NB4 (cell line): ENCODE results near the gene DRAM1.

Source experiments
- DNase-seq: peaks from one replicate; pipeline ENCODE4 v3.0.0; 2010; ENCODE audit warnings: low read depth
- H3K4me3 ChIP-seq: one replicate; pipeline ENCODE4 v1.5.1; 2011; ENCODE audit warnings: mild to moderate bottlenecking, low read depth, low read length, moderate library complexity
- MAX ChIP-seq: IDR thresholded peaks from 2 replicates; pipeline ENCODE4 v1.6.1; 2011; ENCODE audit warnings: low read depth, low read length
- MYC ChIP-seq: IDR thresholded peaks from 2 replicates; pipeline ENCODE4 v1.6.1; 2011; ENCODE audit warnings: low read depth, low read length
- POLR2A ChIP-seq: IDR thresholded peaks from 2 replicates; pipeline ENCODE4 v1.6.1; 2011; ENCODE audit warnings: mild to moderate bottlenecking; ENCODE audit not compliant: insufficient read length; ENCODE audit errors: extremely low read depth
- TF ChIP-seq, protein P1 (sequence below): IDR thresholded peaks from one replicate; pipeline ENCODE4 v1.5.1; 2012; ENCODE audit warnings: low read depth, low read length

Gene DRAM1

DNA sequence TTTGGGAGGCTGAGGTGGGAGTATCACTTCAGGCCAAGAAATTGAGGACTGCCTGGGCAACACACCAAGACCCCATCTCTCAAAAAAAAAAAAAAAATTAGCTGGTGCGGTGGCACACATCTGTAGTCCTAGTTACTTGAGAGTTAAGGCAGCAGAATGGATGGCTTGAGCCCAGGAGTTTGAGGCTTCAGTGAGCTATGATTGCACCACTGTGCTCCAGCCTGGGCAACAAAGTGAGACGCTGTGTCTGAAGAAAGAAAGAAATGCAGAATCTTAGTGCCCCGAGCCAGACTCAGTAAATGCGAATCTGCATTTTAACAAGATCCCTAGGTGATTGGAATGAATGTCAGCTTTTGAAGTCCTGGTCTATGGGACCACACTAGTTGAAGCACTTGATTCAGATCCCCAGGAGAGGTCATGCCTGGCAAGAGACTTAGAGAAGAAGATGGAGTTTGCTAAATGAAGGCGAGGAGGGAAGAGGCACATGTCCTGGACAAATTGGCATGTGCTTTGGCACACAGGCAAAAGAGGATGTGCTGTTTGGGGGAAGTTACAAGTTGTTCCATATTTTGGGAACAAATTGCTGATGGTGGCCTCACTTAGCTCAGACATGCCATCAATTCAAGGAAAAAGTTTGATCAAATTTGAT is 56.6 kb downstream of the DRAM1 start:
- H3K4me3 ChIP-seq = no peak overlapping the region
- no peak for TF ChIP-seq MYC
- no peak for TF ChIP-seq POLR2A
- TF ChIP-seq MAX = no peak
- TF ChIP-seq, protein P1, sequence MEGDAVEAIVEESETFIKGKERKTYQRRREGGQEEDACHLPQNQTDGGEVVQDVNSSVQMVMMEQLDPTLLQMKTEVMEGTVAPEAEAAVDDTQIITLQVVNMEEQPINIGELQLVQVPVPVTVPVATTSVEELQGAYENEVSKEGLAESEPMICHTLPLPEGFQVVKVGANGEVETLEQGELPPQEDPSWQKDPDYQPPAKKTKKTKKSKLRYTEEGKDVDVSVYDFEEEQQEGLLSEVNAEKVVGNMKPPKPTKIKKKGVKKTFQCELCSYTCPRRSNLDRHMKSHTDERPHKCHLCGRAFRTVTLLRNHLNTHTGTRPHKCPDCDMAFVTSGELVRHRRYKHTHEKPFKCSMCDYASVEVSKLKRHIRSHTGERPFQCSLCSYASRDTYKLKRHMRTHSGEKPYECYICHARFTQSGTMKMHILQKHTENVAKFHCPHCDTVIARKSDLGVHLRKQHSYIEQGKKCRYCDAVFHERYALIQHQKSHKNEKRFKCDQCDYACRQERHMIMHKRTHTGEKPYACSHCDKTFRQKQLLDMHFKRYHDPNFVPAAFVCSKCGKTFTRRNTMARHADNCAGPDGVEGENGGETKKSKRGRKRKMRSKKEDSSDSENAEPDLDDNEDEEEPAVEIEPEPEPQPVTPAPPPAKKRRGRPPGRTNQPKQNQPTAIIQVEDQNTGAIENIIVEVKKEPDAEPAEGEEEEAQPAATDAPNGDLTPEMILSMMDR = no peak
- no peak for DNase-seq

GRCh38 chr12:101935890-101936746 is 58.7 kb downstream of the DRAM1 start:
- DNase-seq = no peak
- no peak for TF ChIP-seq MYC
- no peak for TF ChIP-seq MAX
- TF ChIP-seq, protein P1 = no peak
- TF ChIP-seq POLR2A = no peak

GRCh38 chr12:101939306-101939705 is 61.9 kb downstream of the DRAM1 start:
- no peak for DNase-seq
- TF ChIP-seq POLR2A = no peak
- no peak for TF ChIP-seq MYC
- TF ChIP-seq MAX = no peak
- TF ChIP-seq, protein P1 = no peak
- no peak overlapping the region for H3K4me3 ChIP-seq

More at GRCh38 chr12:101935890-101936746, 58.7 kb downstream of the DRAM1 start:
- no peak overlapping the region for H3K4me3 ChIP-seq

DNA sequence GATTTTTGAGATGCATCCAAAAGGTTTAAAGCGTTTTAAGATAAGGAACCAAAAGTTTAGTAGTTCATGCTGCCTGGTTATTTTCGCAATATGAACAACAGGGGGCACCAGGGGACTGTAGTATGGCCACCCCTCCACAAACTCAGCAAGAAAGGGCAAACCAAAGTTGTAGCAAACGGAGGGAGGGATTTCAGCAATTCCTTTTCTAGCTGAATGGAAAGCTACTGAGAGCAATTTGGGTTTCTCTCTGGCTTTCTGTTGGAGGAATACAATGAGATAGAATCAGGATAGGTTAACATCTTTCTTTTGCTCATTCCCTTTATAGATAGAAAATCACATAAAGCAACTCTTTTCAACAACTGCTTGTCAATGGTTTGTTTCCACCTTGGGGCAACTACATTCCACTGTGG is 62.5 kb downstream of the DRAM1 start:
- TF ChIP-seq, protein P1 = peak; percentile 89
- TF ChIP-seq MYC = no peak
- 0 out of 2 replicates have a peak, but pooled peaks have one; percentile 12 for TF ChIP-seq MAX
- DNase-seq = peak; percentile 84

DNA sequence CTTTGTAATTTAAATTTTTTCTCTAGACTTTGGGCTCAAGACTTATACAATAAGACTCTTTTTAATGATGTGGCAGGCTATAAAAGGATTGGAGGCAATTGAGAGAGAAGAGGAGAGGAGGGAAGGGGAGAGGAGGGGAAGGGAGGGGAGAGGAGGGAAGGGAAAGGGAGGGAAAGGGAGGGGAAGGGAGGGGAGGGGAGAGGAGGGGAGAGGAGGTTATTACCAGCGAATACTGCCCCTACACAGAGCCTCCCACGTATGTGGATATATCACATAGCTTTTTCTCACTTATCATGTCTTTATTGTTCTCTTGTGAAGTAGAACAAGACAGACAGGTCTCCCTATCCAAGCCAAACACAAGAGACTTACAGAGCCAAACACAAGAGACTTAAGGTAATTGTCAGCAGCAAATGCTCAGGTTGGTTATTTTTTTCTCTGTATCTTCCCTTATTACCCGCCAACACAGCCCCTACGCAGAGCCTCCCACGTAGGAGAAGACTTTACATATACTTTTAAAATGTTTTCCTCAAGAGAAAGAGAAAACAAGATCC is 63.1 kb downstream of the DRAM1 start:
- TF ChIP-seq MAX = no peak
- TF ChIP-seq, protein P1 = no peak
- TF ChIP-seq MYC = no peak
- no peak for TF ChIP-seq POLR2A
- DNase-seq = no peak
- no peak overlapping the region for H3K4me3 ChIP-seq

More for the DNA sequence above, 62.5 kb downstream of the DRAM1 start:
- H3K4me3 ChIP-seq = no peak overlapping the region
